HEK293 (cell line): Measurements from ENCODE around the gene RAB3C.

Experiments
- CTCF ChIA-PET: fragments of 350-600 bp; formaldehyde crosslinking; extraction: SDS; loops from one replicate; lab custom pipeline; 2021; ENCODE audit warnings: antibody characterized with exemption; lab: Yijun Ruan, JAX
- POLR2A ChIA-PET: fragments of 300-600 bp; formaldehyde crosslinking; extraction: SDS; loops from one replicate; lab custom pipeline; 2020; ENCODE audit warnings: antibody characterized with exemption, inconsistent platforms; lab: Yijun Ruan, JAX
- H3K27ac ChIP-seq: fragments of 200-500 bp; sonication (Bioruptor generic); 2 replicates; pipeline ENCODE4 v1.5.1; 2014; ENCODE audit warnings: low read depth, low read length, control low read depth, inconsistent platforms; ENCODE audit errors: extremely low read depth
- H3K36me3 ChIP-seq, 2 experiments: fragments of 200-500 bp in 1 of 2; sonication (Bioruptor generic) in 1 of 2; 1 replicate in 1 of 2; 2 replicates in 1 of 2; pipeline ENCODE4 v1.5.1; 2014 to 2017; ENCODE audit warnings: inconsistent platforms in 2 of 2, low read length in 2 of 2; ENCODE audit not compliant: control insufficient read depth in 2 of 2, insufficient read depth in 1 of 2
- H3K4me1 ChIP-seq: fragments of 200-500 bp; sonication (Bioruptor generic); 2 replicates; pipeline ENCODE4 v1.5.1; 2014; ENCODE audit warnings: mild to moderate bottlenecking, low read length, inconsistent platforms; ENCODE audit not compliant: control insufficient read depth, insufficient read depth
- H3K4me3 ChIP-seq: 2 replicates; pipeline ENCODE4 v1.5.1; 2011; ENCODE audit warnings: low read depth, mild to moderate bottlenecking, control low read depth, low read length, moderate library complexity
- H3K9me3 ChIP-seq: fragments of 200-500 bp; sonication (Bioruptor generic); 2 replicates; pipeline ENCODE4 v1.5.1; 2014; ENCODE audit warnings: low read depth, low read length, inconsistent platforms; ENCODE audit not compliant: control insufficient read depth, insufficient read depth
- HOXA7 ChIP-seq: sonication (generic); formaldehyde crosslinking; IDR thresholded peaks from 2 replicates; pipeline ENCODE4 v1.8.1; 2022; ENCODE audit warnings: missing genetic modification reagents, borderline replicate concordance
- OVOL3 ChIP-seq: fragments of 450-650 bp; formaldehyde crosslinking; IDR thresholded peaks from 2 replicates; pipeline ENCODE4 v1.5.1; 2016; ENCODE audit warnings: missing biosample characterization, missing genetic modification characterization
- RBAK ChIP-seq: fragments of 450-650 bp; formaldehyde crosslinking; IDR thresholded peaks from 2 replicates; pipeline ENCODE4 v1.5.1; 2016; ENCODE audit warnings: missing biosample characterization, missing genetic modification characterization
- SALL2 ChIP-seq: fragments of 450-650 bp; formaldehyde crosslinking; IDR thresholded peaks from 2 replicates; pipeline ENCODE4 v1.5.0; 2017; ENCODE audit warnings: missing biosample characterization, mild to moderate bottlenecking, missing genetic modification characterization, borderline replicate concordance
- ZBTB20 ChIP-seq: fragments of 450-650 bp; formaldehyde crosslinking; IDR thresholded peaks from 2 replicates; pipeline ENCODE4 v1.5.1; 2016; ENCODE audit warnings: missing biosample characterization, missing genetic modification characterization
- ZNF501 ChIP-seq: fragments of 450-650 bp; formaldehyde crosslinking; IDR thresholded peaks from 2 replicates; pipeline ENCODE4 v1.5.1; 2016; ENCODE audit warnings: missing biosample characterization, missing genetic modification characterization
- ZNF529 ChIP-seq: fragments of 450-650 bp; formaldehyde crosslinking; IDR thresholded peaks from 2 replicates; pipeline ENCODE4 v1.5.1; 2017; ENCODE audit warnings: missing genetic modification characterization, missing biosample characterization; ENCODE audit not compliant: insufficient replicate concordance
- ZNF549 ChIP-seq: fragments of 450-650 bp; IDR thresholded peaks from 2 replicates; pipeline ENCODE4 v1.5.1; 2018; ENCODE audit warnings: missing biosample characterization, missing genetic modification characterization, mild to moderate bottlenecking, inconsistent platforms, moderate library complexity
- ZNF558 ChIP-seq: fragments of 450-650 bp; formaldehyde crosslinking; IDR thresholded peaks from 2 replicates; pipeline ENCODE4 v1.5.1; 2016; ENCODE audit warnings: missing biosample characterization, missing genetic modification characterization
- ZNF664 ChIP-seq: fragments of 450-650 bp; formaldehyde crosslinking; IDR thresholded peaks from 2 replicates; pipeline ENCODE4 v1.5.1; 2016; ENCODE audit warnings: missing biosample characterization, missing genetic modification characterization
- ZNF670 ChIP-seq: fragments of 450-650 bp; formaldehyde crosslinking; IDR thresholded peaks from 2 replicates; pipeline ENCODE4 v1.5.1; 2016; ENCODE audit warnings: missing biosample characterization, missing genetic modification characterization, low read depth
- ZNF777 ChIP-seq: fragments of 450-650 bp; formaldehyde crosslinking; IDR thresholded peaks from 2 replicates; pipeline ENCODE4 v1.5.1; 2017; ENCODE audit warnings: missing biosample characterization, missing genetic modification characterization, borderline replicate concordance
- ZNF791 ChIP-seq: fragments of 450-650 bp; formaldehyde crosslinking; IDR thresholded peaks from 2 replicates; pipeline ENCODE4 v1.5.1; 2016; ENCODE audit warnings: missing biosample characterization, missing genetic modification characterization
- ZNF837 ChIP-seq: fragments of 450-650 bp; formaldehyde crosslinking; IDR thresholded peaks from 2 replicates; pipeline ENCODE4 v1.5.1; 2016; ENCODE audit warnings: missing biosample characterization, missing genetic modification characterization
- ZSCAN30 ChIP-seq: fragments of 450-650 bp; IDR thresholded peaks from 2 replicates; pipeline ENCODE4 v1.5.1; 2018; ENCODE audit warnings: missing biosample characterization, mild to moderate bottlenecking, missing genetic modification characterization, moderate library complexity
- TF ChIP-seq, protein P1 (sequence below): fragments of 450-650 bp; formaldehyde crosslinking; IDR thresholded peaks from 2 replicates; pipeline ENCODE4 v1.5.1; 2016; ENCODE audit warnings: missing biosample characterization, missing genetic modification characterization
- TF ChIP-seq, protein P2 (sequence below): fragments of 450-650 bp; formaldehyde crosslinking; conservative IDR thresholded peaks from 2 replicates; pipeline ENCODE4 v1.5.1; 2016; ENCODE audit warnings: low read depth, missing biosample characterization, missing genetic modification characterization
- TF ChIP-seq, protein P3 (sequence below): fragments of 450-650 bp; formaldehyde crosslinking; IDR thresholded peaks from 2 replicates; pipeline ENCODE4 v1.5.1; 2016; ENCODE audit warnings: missing biosample characterization, missing genetic modification characterization
- TF ChIP-seq, protein P4 (sequence below): fragments of 450-650 bp; IDR thresholded peaks from 2 replicates; pipeline ENCODE4 v1.5.1; 2018; ENCODE audit warnings: missing biosample characterization, missing genetic modification characterization

RAB3C gene

DNA sequence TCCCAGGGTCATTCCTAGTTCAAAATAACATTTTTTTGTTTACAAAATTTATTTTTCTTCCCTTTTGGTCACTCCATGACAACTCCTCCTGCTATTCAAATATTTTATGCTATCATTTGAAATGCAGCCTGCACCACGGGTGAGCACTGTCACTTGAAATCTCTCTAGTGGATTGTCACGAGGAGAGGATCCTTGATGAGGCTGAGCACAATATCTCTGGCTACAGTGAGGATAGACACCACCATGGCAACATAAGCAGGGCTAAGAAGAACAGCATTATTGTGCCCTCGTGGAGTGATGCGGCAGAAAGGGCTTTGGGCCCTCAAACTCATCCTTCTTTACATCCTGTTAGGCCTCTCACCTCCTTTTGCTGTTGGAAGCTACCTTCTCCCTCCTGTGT lies 321.9 kb downstream of the RAB3C start:
- Histone ChIP-seq H3K9me3 (no peaks in the 10 kb centered on the region), H3K4me1 (no peaks in the 10 kb centered on the region), H3K27ac (no peak overlapping the region), H3K4me3 (no peak overlapping the region), H3K36me3 (no peaks in the 10 kb centered on the region)
- ChIA-PET POLR2A (no interaction called here), CTCF (interaction anchor here (1.1 kb wide), 1 partner anchor 18 kb away, joined by 7 read pairs; no protein-coding TSS in a partner anchor)
- TF ChIP-seq, protein P1, sequence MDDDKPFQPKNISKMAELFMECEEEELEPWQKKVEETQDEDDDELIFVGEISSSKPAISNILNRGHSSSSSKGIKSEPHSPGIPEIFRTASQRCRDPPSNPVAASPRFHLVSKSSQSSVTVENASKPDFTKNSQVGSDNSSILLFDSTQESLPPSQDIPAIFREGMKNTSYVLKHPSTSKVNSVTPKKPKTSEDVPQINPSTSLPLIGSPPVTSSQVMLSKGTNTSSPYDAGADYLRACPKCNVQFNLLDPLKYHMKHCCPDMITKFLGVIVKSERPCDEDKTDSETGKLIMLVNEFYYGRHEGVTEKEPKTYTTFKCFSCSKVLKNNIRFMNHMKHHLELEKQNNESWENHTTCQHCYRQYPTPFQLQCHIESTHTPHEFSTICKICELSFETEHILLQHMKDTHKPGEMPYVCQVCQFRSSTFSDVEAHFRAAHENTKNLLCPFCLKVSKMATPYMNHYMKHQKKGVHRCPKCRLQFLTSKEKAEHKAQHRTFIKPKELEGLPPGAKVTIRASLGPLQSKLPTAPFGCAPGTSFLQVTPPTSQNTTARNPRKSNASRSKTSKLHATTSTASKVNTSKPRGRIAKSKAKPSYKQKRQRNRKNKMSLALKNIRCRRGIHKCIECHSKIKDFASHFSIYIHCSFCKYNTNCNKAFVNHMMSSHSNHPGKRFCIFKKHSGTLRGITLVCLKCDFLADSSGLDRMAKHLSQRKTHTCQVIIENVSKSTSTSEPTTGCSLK (tag by site-specific recombination): no peak
- TF ChIP-seq, protein P2, sequence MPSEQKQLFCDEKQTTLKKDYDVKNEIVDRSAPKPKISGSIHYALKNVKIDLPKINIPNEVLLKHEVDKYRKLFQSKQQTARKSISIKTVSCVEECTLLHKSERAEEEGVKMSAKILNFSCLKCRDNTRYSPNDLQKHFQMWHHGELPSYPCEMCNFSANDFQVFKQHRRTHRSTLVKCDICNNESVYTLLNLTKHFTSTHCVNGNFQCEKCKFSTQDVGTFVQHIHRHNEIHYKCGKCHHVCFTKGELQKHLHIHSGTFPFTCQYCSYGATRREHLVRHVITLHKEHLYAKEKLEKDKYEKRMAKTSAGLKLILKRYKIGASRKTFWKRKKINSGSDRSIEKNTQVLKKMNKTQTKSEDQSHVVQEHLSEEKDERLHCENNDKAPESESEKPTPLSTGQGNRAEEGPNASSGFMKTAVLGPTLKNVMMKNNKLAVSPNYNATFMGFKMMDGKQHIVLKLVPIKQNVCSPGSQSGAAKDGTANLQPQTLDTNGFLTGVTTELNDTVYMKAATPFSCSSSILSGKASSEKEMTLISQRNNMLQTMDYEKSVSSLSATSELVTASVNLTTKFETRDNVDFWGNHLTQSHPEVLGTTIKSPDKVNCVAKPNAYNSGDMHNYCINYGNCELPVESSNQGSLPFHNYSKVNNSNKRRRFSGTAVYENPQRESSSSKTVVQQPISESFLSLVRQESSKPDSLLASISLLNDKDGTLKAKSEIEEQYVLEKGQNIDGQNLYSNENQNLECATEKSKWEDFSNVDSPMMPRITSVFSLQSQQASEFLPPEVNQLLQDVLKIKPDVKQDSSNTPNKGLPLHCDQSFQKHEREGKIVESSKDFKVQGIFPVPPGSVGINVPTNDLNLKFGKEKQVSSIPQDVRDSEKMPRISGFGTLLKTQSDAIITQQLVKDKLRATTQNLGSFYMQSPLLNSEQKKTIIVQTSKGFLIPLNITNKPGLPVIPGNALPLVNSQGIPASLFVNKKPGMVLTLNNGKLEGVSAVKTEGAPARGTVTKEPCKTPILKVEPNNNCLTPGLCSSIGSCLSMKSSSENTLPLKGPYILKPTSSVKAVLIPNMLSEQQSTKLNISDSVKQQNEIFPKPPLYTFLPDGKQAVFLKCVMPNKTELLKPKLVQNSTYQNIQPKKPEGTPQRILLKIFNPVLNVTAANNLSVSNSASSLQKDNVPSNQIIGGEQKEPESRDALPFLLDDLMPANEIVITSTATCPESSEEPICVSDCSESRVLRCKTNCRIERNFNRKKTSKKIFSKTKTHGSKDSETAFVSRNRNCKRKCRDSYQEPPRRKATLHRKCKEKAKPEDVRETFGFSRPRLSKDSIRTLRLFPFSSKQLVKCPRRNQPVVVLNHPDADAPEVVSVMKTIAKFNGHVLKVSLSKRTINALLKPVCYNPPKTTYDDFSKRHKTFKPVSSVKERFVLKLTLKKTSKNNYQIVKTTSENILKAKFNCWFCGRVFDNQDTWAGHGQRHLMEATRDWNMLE (tag by site-specific recombination): no peak
- TF ChIP-seq ZBTB20 (tag by site-specific recombination): no peak
- no peak for TF ChIP-seq ZSCAN30
- no peak for TF ChIP-seq SALL2 (tag by site-specific recombination)
- TF ChIP-seq, protein P3, sequence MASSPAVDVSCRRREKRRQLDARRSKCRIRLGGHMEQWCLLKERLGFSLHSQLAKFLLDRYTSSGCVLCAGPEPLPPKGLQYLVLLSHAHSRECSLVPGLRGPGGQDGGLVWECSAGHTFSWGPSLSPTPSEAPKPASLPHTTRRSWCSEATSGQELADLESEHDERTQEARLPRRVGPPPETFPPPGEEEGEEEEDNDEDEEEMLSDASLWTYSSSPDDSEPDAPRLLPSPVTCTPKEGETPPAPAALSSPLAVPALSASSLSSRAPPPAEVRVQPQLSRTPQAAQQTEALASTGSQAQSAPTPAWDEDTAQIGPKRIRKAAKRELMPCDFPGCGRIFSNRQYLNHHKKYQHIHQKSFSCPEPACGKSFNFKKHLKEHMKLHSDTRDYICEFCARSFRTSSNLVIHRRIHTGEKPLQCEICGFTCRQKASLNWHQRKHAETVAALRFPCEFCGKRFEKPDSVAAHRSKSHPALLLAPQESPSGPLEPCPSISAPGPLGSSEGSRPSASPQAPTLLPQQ (tag by site-specific recombination): no peak
- no peak for TF ChIP-seq RBAK (tag by site-specific recombination)
- no peak for TF ChIP-seq ZNF664
- no peak for TF ChIP-seq ZNF837 (tag by site-specific recombination)
- TF ChIP-seq ZNF777 (tag by site-specific recombination): no peak
- TF ChIP-seq ZNF791 (tag by site-specific recombination): no peak
- no peak for TF ChIP-seq ZNF529 (tag by site-specific recombination)
- no peak for TF ChIP-seq ZNF670 (tag by site-specific recombination)
- no peak for TF ChIP-seq ZNF501 (tag by site-specific recombination)
- no peak for TF ChIP-seq ZNF549 (tag by site-specific recombination)
- TF ChIP-seq, protein P4, sequence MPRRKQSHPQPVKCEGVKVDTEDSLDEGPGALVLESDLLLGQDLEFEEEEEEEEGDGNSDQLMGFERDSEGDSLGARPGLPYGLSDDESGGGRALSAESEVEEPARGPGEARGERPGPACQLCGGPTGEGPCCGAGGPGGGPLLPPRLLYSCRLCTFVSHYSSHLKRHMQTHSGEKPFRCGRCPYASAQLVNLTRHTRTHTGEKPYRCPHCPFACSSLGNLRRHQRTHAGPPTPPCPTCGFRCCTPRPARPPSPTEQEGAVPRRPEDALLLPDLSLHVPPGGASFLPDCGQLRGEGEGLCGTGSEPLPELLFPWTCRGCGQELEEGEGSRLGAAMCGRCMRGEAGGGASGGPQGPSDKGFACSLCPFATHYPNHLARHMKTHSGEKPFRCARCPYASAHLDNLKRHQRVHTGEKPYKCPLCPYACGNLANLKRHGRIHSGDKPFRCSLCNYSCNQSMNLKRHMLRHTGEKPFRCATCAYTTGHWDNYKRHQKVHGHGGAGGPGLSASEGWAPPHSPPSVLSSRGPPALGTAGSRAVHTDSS (tag by site-specific recombination): no peak
- TF ChIP-seq OVOL3: no peak
- TF ChIP-seq HOXA7 (CRISPR knock-in tag): no peak
- TF ChIP-seq ZNF558: no peak
